ENCODE measurements around the gene SSR1.

Gene SSR1

DNA sequence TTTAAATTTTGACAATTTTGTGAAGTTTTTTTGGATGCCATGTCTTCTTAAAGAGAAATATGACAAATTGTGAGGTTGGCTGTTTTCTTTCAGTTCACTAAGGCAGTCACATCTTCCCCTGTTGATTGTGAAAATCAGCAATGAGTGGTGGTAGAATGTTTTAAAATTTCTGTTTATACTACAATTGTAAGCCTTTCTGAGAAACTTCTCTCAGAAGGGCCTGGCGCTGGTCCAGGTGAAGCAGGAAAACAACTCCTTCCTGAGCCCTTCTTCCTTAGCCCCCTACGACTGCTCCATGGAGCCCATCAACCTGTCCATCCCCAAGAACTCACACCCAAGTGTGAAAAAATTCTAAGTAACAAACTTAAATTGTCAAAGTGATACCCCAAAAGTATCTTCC, 80.6 kb downstream of the SSR1 start:
- H3K4me3 ChIP-seq (ENCODE audit: low read length, poor library complexity, severe bottlenecking) = no peak overlapping the region
- H4K20me1 ChIP-seq (ENCODE audit: insufficient read depth, low read length, poor library complexity, severe bottlenecking) = no peaks in the 10 kb centered on the region
- TF ChIP-seq, protein P1, sequence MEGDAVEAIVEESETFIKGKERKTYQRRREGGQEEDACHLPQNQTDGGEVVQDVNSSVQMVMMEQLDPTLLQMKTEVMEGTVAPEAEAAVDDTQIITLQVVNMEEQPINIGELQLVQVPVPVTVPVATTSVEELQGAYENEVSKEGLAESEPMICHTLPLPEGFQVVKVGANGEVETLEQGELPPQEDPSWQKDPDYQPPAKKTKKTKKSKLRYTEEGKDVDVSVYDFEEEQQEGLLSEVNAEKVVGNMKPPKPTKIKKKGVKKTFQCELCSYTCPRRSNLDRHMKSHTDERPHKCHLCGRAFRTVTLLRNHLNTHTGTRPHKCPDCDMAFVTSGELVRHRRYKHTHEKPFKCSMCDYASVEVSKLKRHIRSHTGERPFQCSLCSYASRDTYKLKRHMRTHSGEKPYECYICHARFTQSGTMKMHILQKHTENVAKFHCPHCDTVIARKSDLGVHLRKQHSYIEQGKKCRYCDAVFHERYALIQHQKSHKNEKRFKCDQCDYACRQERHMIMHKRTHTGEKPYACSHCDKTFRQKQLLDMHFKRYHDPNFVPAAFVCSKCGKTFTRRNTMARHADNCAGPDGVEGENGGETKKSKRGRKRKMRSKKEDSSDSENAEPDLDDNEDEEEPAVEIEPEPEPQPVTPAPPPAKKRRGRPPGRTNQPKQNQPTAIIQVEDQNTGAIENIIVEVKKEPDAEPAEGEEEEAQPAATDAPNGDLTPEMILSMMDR (conservative IDR thresholded peaks at IDR 0.05; ENCODE audit: low read length) = no peak
- no peak for TF ChIP-seq EZH2phosphoT487 (IDR thresholded peaks at IDR 0.05; ENCODE audit: borderline replicate concordance)
- no peaks in the 10 kb centered on the region for H3K9me3 ChIP-seq (ENCODE audit: insufficient read depth, low read depth, low read length)
- H3K4me1 ChIP-seq (ENCODE audit: insufficient read depth, low read length, poor library complexity, severe bottlenecking) = peaks cover 10% of the 10 kb centered on the region
- H2AFZ ChIP-seq (ENCODE audit: low read length) = no peak overlapping the region
- H3K9ac ChIP-seq (ENCODE audit: low read depth, low read length, poor library complexity, severe bottlenecking) = no peak overlapping the region
- H3K79me2 ChIP-seq (ENCODE audit: insufficient read depth, low read length) = no peaks in the 10 kb centered on the region
- no peaks in the 10 kb centered on the region for H3K27me3 ChIP-seq (ENCODE audit: insufficient read depth, low read length, poor library complexity, severe bottlenecking)
- H3K9me2 ChIP-seq (replicated peaks; ENCODE audit: low read depth, low read length) = no peaks in the 10 kb centered on the region
- H3F3A ChIP-seq (ENCODE audit: low read depth) = no peaks in the 10 kb centered on the region
- H3K36me3 ChIP-seq (ENCODE audit: insufficient read depth, low read length) = peaks cover 82% of the 10 kb centered on the region; the same call in 1 of the 2 replicates
- no peak overlapping the region for H3K4me2 ChIP-seq (ENCODE audit: low read depth, low read length, poor library complexity, severe bottlenecking)

GRCh38 chr6:7230956-7231713, 81.9 kb downstream of the SSR1 start:
- Histone ChIP-seq H3K4me3 (ENCODE audit: low read length, poor library complexity, severe bottlenecking) (no peak overlapping the region), H3K4me1 (ENCODE audit: insufficient read depth, low read length, poor library complexity, severe bottlenecking) (peaks cover 10% of the 10 kb centered on the region), H3K27me3 (ENCODE audit: insufficient read depth, low read length, poor library complexity, severe bottlenecking) (no peaks in the 10 kb centered on the region), H2AFZ (ENCODE audit: low read length) (no peak overlapping the region), H3K9me2 (replicated peaks; ENCODE audit: low read depth, low read length) (no peaks in the 10 kb centered on the region), H3K9ac (ENCODE audit: low read depth, low read length, poor library complexity, severe bottlenecking) (no peak overlapping the region), H3K9me3 (ENCODE audit: insufficient read depth, low read depth, low read length) (no peaks in the 10 kb centered on the region), H4K20me1 (ENCODE audit: insufficient read depth, low read length, poor library complexity, severe bottlenecking) (no peaks in the 10 kb centered on the region), H3K79me2 (ENCODE audit: insufficient read depth, low read length) (no peaks in the 10 kb centered on the region), H3K36me3 (ENCODE audit: insufficient read depth, low read length) (peaks cover 90% of the 10 kb centered on the region; the same call in 1 of the 2 replicates), H3K4me2 (ENCODE audit: low read depth, low read length, poor library complexity, severe bottlenecking) (no peak overlapping the region), H3F3A (ENCODE audit: low read depth) (no peaks in the 10 kb centered on the region)
- TF ChIP-seq, protein P1 (conservative IDR thresholded peaks at IDR 0.05; ENCODE audit: low read length) = no peak
- no peak for TF ChIP-seq EZH2phosphoT487 (IDR thresholded peaks at IDR 0.05; ENCODE audit: borderline replicate concordance)

DNA sequence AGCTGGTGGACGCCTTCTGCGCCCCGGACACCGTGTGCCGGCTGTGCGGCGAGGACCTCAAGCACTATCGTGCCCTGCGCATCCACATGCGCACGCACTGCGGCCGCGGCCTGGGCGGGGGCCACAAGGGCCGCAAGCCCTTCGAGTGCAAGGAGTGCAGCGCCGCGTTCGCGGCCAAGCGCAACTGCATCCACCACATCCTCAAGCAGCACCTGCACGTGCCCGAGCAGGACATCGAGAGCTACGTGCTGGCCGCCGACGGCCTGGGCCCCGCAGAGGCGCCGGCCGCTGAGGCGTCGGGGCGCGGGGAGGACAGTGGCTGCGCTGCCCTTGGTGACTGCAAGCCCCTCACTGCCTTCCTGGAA, 82.7 kb downstream of the SSR1 start:
- Histone ChIP-seq H3F3A (ENCODE audit: low read depth) (no peaks in the 10 kb centered on the region), H2AFZ (ENCODE audit: low read length) (no peak overlapping the region), H3K4me1 (ENCODE audit: insufficient read depth, low read length, poor library complexity, severe bottlenecking) (peaks cover 10% of the 10 kb centered on the region), H3K4me2 (ENCODE audit: low read depth, low read length, poor library complexity, severe bottlenecking) (no peak overlapping the region), H3K36me3 (ENCODE audit: insufficient read depth, low read length) (peaks cover 92% of the 10 kb centered on the region; the same call in 1 of the 2 replicates), H3K9me3 (ENCODE audit: insufficient read depth, low read depth, low read length) (no peaks in the 10 kb centered on the region), H3K4me3 (ENCODE audit: low read length, poor library complexity, severe bottlenecking) (no peak overlapping the region), H3K9me2 (replicated peaks; ENCODE audit: low read depth, low read length) (no peaks in the 10 kb centered on the region), H4K20me1 (ENCODE audit: insufficient read depth, low read length, poor library complexity, severe bottlenecking) (no peaks in the 10 kb centered on the region), H3K27me3 (ENCODE audit: insufficient read depth, low read length, poor library complexity, severe bottlenecking) (no peaks in the 10 kb centered on the region), H3K79me2 (ENCODE audit: insufficient read depth, low read length) (no peaks in the 10 kb centered on the region), H3K9ac (ENCODE audit: low read depth, low read length, poor library complexity, severe bottlenecking) (no peak overlapping the region)
- TF ChIP-seq, protein P1 (conservative IDR thresholded peaks at IDR 0.05; ENCODE audit: low read length) = no peak
- no peak for TF ChIP-seq EZH2phosphoT487 (IDR thresholded peaks at IDR 0.05; ENCODE audit: borderline replicate concordance)

All from Loucy (cell line).